H1 (cell line): Measurements from ENCODE around the gene CCDC138. TPM values are rescaled to one million over a fixed set of nuclear protein-coding genes. Genes with fewer than 3 reads are reported as not detected.

Experiments
- CTCF ChIA-PET: fragments of 300-600 bp; sonication (Branson Sonifier 250); formaldehyde crosslinking; loops from one replicate; lab custom pipeline; 2021; ENCODE audit not compliant: partially characterized antibody; lab: Charles Lee
- POLR2A ChIA-PET: fragments of 300-600 bp; sonication (Branson Sonifier 250); formaldehyde crosslinking; loops from one replicate; lab custom pipeline; 2021; ENCODE audit warnings: inconsistent platforms; ENCODE audit not compliant: partially characterized antibody; lab: Charles Lee
- DNase-seq, 2 experiments: peaks; one replicate each; pipeline versions ENCODE4 v3.0.0 to v3.0.0-alpha.2; 2010 to 2022; ENCODE audit warnings: low spot score in 2 of 2, low read depth in 1 of 2, mixed read lengths in 1 of 2
- FAIRE-seq: peaks from 2 replicates; lab custom pipeline; 2011; peaks lifted over from hg19 to GRCh38; lab: Jason Lieb, UNC
- H2AFZ ChIP-seq: 2 replicates; pipeline ENCODE4 v1.8.1; 2012; ENCODE audit warnings: low read length, inconsistent platforms
- H2AK5ac ChIP-seq: 2 replicates; pipeline ENCODE4 v1.6.1; 2013; ENCODE audit warnings: low read depth, low read length
- H2BK120ac ChIP-seq: replicated peaks from 2 replicates; pipeline ENCODE3; 2013; ENCODE audit warnings: low read depth, low read length, inconsistent platforms
- H2BK12ac ChIP-seq: 2 replicates; pipeline ENCODE4 v1.6.1; 2013; ENCODE audit warnings: low read depth, low read length
- H2BK15ac ChIP-seq: 2 replicates; pipeline ENCODE4 v1.6.1; 2013; ENCODE audit warnings: low read length
- H2BK20ac ChIP-seq: 2 replicates; pipeline ENCODE4 v1.6.1; 2013; ENCODE audit warnings: low read length
- H2BK5ac ChIP-seq: 2 replicates; pipeline ENCODE4 v1.6.1; 2013; ENCODE audit warnings: low read depth, low read length
- H3K14ac ChIP-seq: 2 replicates; pipeline ENCODE4 v1.6.1; 2013; ENCODE audit warnings: inconsistent platforms; ENCODE audit not compliant: insufficient read length
- H3K18ac ChIP-seq: 2 replicates; pipeline ENCODE4 v1.6.1; 2013; ENCODE audit warnings: low read length; ENCODE audit errors: extremely low read depth
- H3K23ac ChIP-seq: 2 replicates; pipeline ENCODE4 v1.6.1; 2013; ENCODE audit warnings: inconsistent platforms; ENCODE audit not compliant: insufficient read length
- H3K23me2 ChIP-seq: 2 replicates; pipeline ENCODE4 v1.6.1; 2013; ENCODE audit warnings: low read depth, low read length
- H3K27ac ChIP-seq: 2 replicates; pipeline ENCODE4 v1.6.1; 2011; ENCODE audit warnings: low read depth, low read length, inconsistent platforms
- H3K27me3 ChIP-seq, 4 experiments: replicated peaks in 1 of 4; 1 replicate in 1 of 4; 2 replicates in 3 of 4; pipeline versions ENCODE4 v1.6.1 to v1.8.1; 2011 to 2013; ENCODE audit warnings: low read length in 3 of 4, mild to moderate bottlenecking in 3 of 4, inconsistent platforms in 2 of 4, mixed read lengths in 2 of 4, moderate library complexity in 1 of 4; ENCODE audit not compliant: control insufficient read depth in 3 of 4, insufficient read depth in 3 of 4; ENCODE audit errors: extremely low read depth in 1 of 4
- H3K36me3 ChIP-seq, 4 experiments: 2 replicates each; pipeline versions ENCODE4 v1.6.1 to v1.8.1; 2011 to 2013; ENCODE audit warnings: mild to moderate bottlenecking in 4 of 4, low read length in 3 of 4, moderate library complexity in 2 of 4, control low read depth in 1 of 4, inconsistent platforms in 1 of 4; ENCODE audit not compliant: insufficient read depth in 4 of 4, control insufficient read depth in 2 of 4
- H3K4ac ChIP-seq: replicated peaks from 2 replicates; pipeline ENCODE3; 2013; ENCODE audit warnings: low read length, low read depth, mixed read lengths, inconsistent platforms; ENCODE audit not compliant: insufficient read length
- H3K4me1 ChIP-seq, 4 experiments: replicated peaks in 1 of 4; 1 replicate in 1 of 4; 2 replicates in 3 of 4; pipeline versions ENCODE4 v1.6.1 to v1.8.1; 2011 to 2013; ENCODE audit warnings: low read length in 3 of 4, inconsistent platforms in 2 of 4, mixed read lengths in 1 of 4; ENCODE audit not compliant: insufficient read depth in 4 of 4, control insufficient read depth in 3 of 4
- H3K4me2 ChIP-seq, 2 experiments: 2 replicates each; pipeline versions ENCODE4 v1.6.1 to v1.8.1; 2011 to 2013; ENCODE audit warnings: low read depth in 2 of 2, low read length in 2 of 2, control low read depth in 1 of 2, inconsistent platforms in 1 of 2, mild to moderate bottlenecking in 1 of 2; ENCODE audit not compliant: insufficient read depth in 1 of 2
- H3K4me3 ChIP-seq, 4 experiments: fragments of 200-600, 300-600 bp in 1 of 4; sonication (generic), shearing (Covaris generic), sonication (Bioruptor Twin) in 1 of 4; 2 replicates each; pipeline versions ENCODE4 v1.5.1 to v1.8.1; 2011 to 2016; ENCODE audit warnings: low read length in 4 of 4, low read depth in 3 of 4, control low read depth in 2 of 4, inconsistent platforms in 2 of 4, mild to moderate bottlenecking in 2 of 4, mixed read lengths in 1 of 4, moderate library complexity in 1 of 4; ENCODE audit not compliant: insufficient read depth in 2 of 4; ENCODE audit errors: extremely low read depth in 1 of 4
- H3K56ac ChIP-seq: replicated peaks from 2 replicates; pipeline ENCODE3; 2013; ENCODE audit warnings: low read depth, mild to moderate bottlenecking, mixed read lengths, low read length, inconsistent platforms; ENCODE audit not compliant: insufficient read length
- H3K79me1 ChIP-seq: 2 replicates; pipeline ENCODE4 v1.6.1; 2013; ENCODE audit warnings: low read depth, low read length, control low read depth
- H3K79me2 ChIP-seq, 2 experiments: 2 replicates each; pipeline versions ENCODE4 v1.6.1 to v1.8.1; 2012 to 2013; ENCODE audit warnings: low read length in 2 of 2, mild to moderate bottlenecking in 2 of 2, inconsistent platforms in 1 of 2; ENCODE audit not compliant: insufficient read depth in 2 of 2, control insufficient read depth in 1 of 2
- H3K9ac ChIP-seq, 4 experiments: replicated peaks in 1 of 4; 1 replicate in 1 of 4; 2 replicates in 3 of 4; pipeline versions ENCODE4 v1.6.1 to v1.8.1; 2011 to 2013; ENCODE audit warnings: low read depth in 3 of 4, low read length in 3 of 4, control low read depth in 2 of 4, mild to moderate bottlenecking in 2 of 4, moderate library complexity in 2 of 4, inconsistent platforms in 1 of 4; ENCODE audit errors: extremely low read depth in 1 of 4
- H3K9me3 ChIP-seq, 2 experiments: 2 replicates each; pipeline versions ENCODE4 v1.6.1 to v1.8.1; 2012 to 2013; ENCODE audit warnings: mild to moderate bottlenecking in 2 of 2, moderate library complexity in 2 of 2, control low read depth in 1 of 2, inconsistent platforms in 1 of 2, low read depth in 1 of 2, low read length in 1 of 2, mixed read lengths in 1 of 2; ENCODE audit not compliant: insufficient read depth in 2 of 2
- H4K20me1 ChIP-seq, 2 experiments: replicated peaks in 1 of 2; 2 replicates each; pipeline versions ENCODE3 to v1.8.1; 2011 to 2013; ENCODE audit warnings: inconsistent platforms in 2 of 2, low read length in 2 of 2, mild to moderate bottlenecking in 1 of 2; ENCODE audit not compliant: insufficient read depth in 2 of 2, control insufficient read depth in 1 of 2
- H4K5ac ChIP-seq: 2 replicates; pipeline ENCODE4 v1.6.1; 2013; ENCODE audit warnings: low read length, low read depth, mixed read lengths, inconsistent platforms; ENCODE audit not compliant: insufficient read length
- H4K8ac ChIP-seq: 2 replicates; pipeline ENCODE4 v1.8.0; 2013; ENCODE audit warnings: mild to moderate bottlenecking, moderate library complexity, low read length, inconsistent platforms; ENCODE audit not compliant: insufficient read depth; ENCODE audit errors: extremely low read depth
- H4K91ac ChIP-seq: replicated peaks from 2 replicates; pipeline ENCODE3; 2013; ENCODE audit warnings: low read length, mixed read lengths, inconsistent platforms; ENCODE audit not compliant: insufficient read length
- HDAC6 ChIP-seq: IDR thresholded peaks from one replicate; pipeline ENCODE4 v1.7.1; 2012; ENCODE audit warnings: low read depth, mild to moderate bottlenecking, inconsistent platforms, low read length, moderate library complexity
- RXRA ChIP-seq: IDR thresholded peaks from 2 replicates; pipeline ENCODE4 v1.6.1; 2011; ENCODE audit warnings: low read depth, mild to moderate bottlenecking, low read length, moderate library complexity; ENCODE audit not compliant: insufficient read depth
- SAP30 ChIP-seq: fragments of 300-600 bp; sonication (generic); IDR thresholded peaks from 2 replicates; pipeline ENCODE4 v1.7.1; 2012; ENCODE audit warnings: low read length, moderate library complexity, mild to moderate bottlenecking, inconsistent platforms; ENCODE audit not compliant: insufficient read depth, insufficient replicate concordance
- SIRT6 ChIP-seq: IDR thresholded peaks from one replicate; pipeline ENCODE4 v1.7.1; 2012; ENCODE audit warnings: low read length, inconsistent platforms
- WGBS, 2 experiments: shearing (Covaris generic) in 1 of 2; methylation state at CpG; one replicate each; pipeline versions ENCODE4 v1.1.6 to v1.1.7; 2013 to 2015; ENCODE audit warnings: low lambda C conversion rate in 2 of 2, mixed read lengths in 2 of 2, inconsistent platforms in 1 of 2, low coverage in 1 of 2, missing lambda C conversion rate in 1 of 2; ENCODE audit not compliant: insufficient replicate concordance in 2 of 2, insufficient coverage in 1 of 2, insufficient read length in 1 of 2; ENCODE audit errors: extremely low coverage in 1 of 2, missing lambda C conversion rate in 1 of 2; 5-methylcytosine and 5-hydroxymethylcytosine counted together
- polyA plus RNA-seq, 7 experiments: library from polyadenylated mRNA; depleted of rRNA in 3 of 7; stranded (reverse) in 5 of 7; unstranded in 2 of 7; fragments of >200 nt in 5 of 7; fragments of 200-250 nt in 2 of 7; gene quantifications; 1 replicate in 5 of 7; 2 replicates in 1 of 7; 4 replicates in 1 of 7; pipeline versions ENCODE4 v1.2.1 to v1.2.3, GENCODE V29; 2011 to 2013; ENCODE audit warnings: missing spikeins in 2 of 7, mixed read lengths in 2 of 7
- total RNA-seq: library from RNA; stranded (reverse); fragmentation: NEBNext Ultra II Directional; extraction: Animal tissue kit (Norgen Biotek cat#: 25700); gene quantifications from 2 replicates; pipeline ENCODE4 v1.2.1, GENCODE V29; 2021

CCDC138 gene
- total and polyA plus RNA-seq, 2 of the 8 experiments (the other 6 are each of a cell fraction or from before 2014, with no cell fraction given), result 8.3 to 29.8 TPM

GRCh38 chr2:108813732-108814131 is 27.2 kb downstream of the CCDC138 start:
- POLR2A ChIA-PET, result no interaction called here
- H3K4ac ChIP-seq, result no peak overlapping the region
- H3K36me3 ChIP-seq, result peaks cover 0 to 55% (median 32%) of the 10 kb centered on the region in 4 experiments; a peak in 6 of 8 replicates
- H3K23me2 ChIP-seq, result no peaks in the 10 kb centered on the region; the same call in 1 of the 2 replicates
- no peaks in the 10 kb centered on the region for H3K27me3 ChIP-seq
- no peak overlapping the region for H3K9ac ChIP-seq
- no peak overlapping the region for H2AFZ ChIP-seq
- no peaks in the 10 kb centered on the region for H3K4me1 ChIP-seq
- H2BK15ac ChIP-seq, result no peak overlapping the region
- no peak overlapping the region for H3K14ac ChIP-seq
- H3K56ac ChIP-seq, result no peak overlapping the region
- no peak overlapping the region for H3K4me3 ChIP-seq
- H3K27ac ChIP-seq, result no peak overlapping the region
- no peak for DNase-seq
- WGBS, 2 experiments, result 95% methylated on average over 1 of the region's 1 CpG; no CpG with 5 or more reads in 1 of the 2 experiments
- no peak overlapping the region for H2AK5ac ChIP-seq
- CTCF ChIA-PET, result no interaction called here
- no peak overlapping the region for H4K5ac ChIP-seq
- no peak overlapping the region for H2BK120ac ChIP-seq
- H3K79me1 ChIP-seq, result no peaks in the 10 kb centered on the region
- no peak for FAIRE-seq
- peaks cover 0 to 4% of the 10 kb centered on the region in 2 experiments; a peak in 1 of 4 replicates for H3K9me3 ChIP-seq
- no peak overlapping the region for H2BK20ac ChIP-seq
- no peak overlapping the region for H2BK12ac ChIP-seq
- H4K20me1 ChIP-seq, result no peaks in the 10 kb centered on the region
- TF ChIP-seq SIRT6 (no peak), SAP30 (no peak), HDAC6 (no peak), RXRA (no peak)
- TF ChIP-seq, all 59 proteins: peak for 0
- no peak overlapping the region for H4K8ac ChIP-seq
- H3K23ac ChIP-seq, result no peak overlapping the region
- H4K91ac ChIP-seq, result no peak overlapping the region
- peaks cover 0 to 22% of the 10 kb centered on the region in 2 experiments; a peak in 2 of 4 replicates for H3K79me2 ChIP-seq
- no peak overlapping the region for H3K4me2 ChIP-seq
- H2BK5ac ChIP-seq, result no peak overlapping the region
- H3K18ac ChIP-seq, result no peak overlapping the region
